NOMO-1 treated with dmso at 0.1 percent for 144 hours (cell line): ENCODE data around the gene SYCP2L.
A peak's percentile ranks its signal among the peaks of the same experiment; 100 is the strongest.
"Not testable (repeated sequence)": the region's sequence is repeated elsewhere in the genome, so short reads cannot be mapped to it uniquely, and the experiment has no call there.

Experiments
- DNase-seq: peaks from one replicate; lab custom pipeline; 2025; ENCODE audit not compliant: unreplicated experiment; lab: John Stamatoyannopoulos, UW

Gene SYCP2L

DNA sequence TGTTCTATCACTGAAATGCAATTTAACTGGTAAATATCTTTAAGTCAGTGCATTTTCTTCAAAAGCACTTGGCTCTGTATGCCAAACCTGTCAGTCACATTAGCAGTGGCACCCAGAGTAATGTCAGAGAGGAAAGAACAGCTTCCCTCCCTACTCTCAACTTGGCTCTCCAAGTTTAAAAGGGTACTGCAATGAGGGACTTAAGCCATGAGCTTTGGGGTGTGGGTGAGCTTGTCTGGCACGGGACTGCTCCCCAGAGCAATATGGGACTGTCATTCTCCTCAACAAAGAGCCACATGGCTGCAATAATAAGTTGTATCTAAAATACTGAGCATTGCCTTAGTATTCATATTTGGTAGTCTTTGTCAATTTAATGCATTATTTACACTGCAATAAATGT, 9.0 kb upstream of the SYCP2L start:
- no peak for DNase-seq

DNA sequence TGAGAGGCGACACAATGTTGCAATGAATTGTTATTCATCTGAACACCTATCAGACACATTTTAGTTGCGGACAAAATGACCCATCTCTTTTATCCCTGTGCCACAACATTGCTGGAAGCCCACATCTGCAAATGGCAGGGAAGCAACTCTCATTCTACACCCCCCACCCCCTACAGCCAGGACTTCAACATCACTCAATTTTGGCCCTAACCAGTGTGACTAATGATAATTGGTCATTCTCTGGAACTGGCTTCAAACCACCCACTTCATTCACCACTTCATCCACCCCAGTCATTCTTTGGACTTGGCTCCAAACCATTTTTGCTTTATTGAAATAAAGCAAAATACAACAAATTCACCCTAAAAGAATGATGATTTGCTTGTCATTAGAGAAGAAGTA, 6.5 kb upstream of the SYCP2L start:
- DNase-seq = no peak

DNA sequence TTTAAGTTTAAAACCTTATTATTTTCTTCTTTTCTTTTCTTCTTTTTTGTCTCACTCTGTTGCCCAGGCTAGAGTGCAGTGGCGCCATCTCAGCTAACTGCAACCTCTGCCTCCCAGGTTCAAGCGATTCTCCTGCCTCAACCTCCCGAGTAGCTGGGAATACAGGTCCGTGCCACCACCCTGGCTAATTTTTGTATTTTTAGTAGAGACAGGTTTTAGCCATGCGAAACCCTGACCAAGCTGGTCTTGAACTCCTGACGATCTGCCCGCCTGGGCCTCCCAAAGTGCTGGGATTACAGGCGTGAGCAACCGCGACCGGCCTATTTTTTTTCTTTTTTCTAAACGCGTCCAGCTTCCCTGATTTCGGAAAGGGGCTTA, 4.6 kb upstream of the SYCP2L start:
- DNase-seq = not testable (repeated sequence)

DNA sequence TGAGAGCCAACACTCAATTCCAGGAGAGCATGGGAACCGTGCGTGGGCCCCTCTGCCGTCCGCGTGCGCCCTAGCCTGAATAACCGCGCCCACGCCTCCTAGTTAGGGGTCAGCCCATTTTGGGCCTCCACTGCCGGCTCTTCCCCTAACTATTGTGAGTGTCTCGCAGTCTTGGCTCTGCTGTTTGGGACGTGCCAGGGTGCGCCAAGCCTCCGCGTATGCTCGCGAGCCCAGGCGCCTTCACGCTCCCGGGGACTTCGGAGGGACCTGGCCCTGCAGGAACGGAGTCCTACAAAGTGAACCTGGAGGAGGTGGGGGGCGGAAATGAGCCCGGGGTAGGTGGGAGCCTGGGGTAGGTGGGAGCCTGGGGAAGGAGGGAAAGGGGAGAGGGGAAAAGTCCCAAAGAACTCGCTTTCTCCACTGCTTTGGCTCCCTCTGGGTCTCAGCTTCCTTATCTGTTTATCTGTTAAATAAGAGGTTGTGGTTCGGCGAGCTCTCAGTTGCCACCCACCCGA, 4.1 kb upstream of the SYCP2L start:
- DNase-seq = no peak

DNA sequence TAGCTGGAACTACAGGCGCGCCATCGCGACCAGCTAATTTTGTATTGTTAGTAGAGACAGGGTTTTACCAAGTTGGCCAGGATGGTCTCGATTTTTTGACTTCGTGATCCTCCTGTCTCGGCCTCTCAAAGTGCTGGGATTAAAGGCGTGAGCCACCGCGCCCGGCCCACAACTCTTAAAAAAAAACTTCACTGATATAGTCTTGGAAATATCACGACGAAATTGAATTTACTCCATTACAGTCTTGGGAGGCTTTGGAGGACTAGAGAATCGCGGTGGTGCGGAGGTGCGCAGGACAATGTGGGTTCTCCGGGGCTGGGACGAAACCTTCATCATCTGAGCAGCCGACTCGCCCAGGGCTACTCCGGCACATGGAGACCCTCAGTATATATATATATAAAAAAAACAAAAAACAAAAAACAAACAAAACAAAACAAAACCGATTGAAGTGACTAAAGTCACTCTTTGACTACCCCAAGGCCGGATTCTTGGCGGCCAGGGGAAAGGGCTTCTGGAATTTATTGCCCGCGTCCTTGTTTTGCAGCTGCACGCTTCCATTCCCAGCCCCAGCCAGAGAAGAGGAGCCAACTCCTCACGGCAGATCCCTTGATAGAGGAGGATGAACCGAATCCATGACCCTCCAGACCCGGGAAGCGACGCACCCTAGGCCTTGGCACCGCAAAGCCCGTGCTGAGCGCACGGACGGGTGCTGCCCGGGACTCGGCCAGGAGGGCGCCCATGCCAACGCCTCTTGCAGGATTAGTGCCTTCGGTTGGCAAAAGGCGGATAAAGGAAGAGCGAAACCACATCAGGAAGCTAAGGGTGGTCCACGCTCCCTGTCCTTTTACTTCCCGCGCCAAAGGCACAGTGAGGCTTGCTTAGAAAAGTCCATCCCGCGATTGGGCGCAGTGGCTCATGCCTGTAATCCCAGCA, 3.3 kb upstream of the SYCP2L start:
- no peak for DNase-seq

DNA sequence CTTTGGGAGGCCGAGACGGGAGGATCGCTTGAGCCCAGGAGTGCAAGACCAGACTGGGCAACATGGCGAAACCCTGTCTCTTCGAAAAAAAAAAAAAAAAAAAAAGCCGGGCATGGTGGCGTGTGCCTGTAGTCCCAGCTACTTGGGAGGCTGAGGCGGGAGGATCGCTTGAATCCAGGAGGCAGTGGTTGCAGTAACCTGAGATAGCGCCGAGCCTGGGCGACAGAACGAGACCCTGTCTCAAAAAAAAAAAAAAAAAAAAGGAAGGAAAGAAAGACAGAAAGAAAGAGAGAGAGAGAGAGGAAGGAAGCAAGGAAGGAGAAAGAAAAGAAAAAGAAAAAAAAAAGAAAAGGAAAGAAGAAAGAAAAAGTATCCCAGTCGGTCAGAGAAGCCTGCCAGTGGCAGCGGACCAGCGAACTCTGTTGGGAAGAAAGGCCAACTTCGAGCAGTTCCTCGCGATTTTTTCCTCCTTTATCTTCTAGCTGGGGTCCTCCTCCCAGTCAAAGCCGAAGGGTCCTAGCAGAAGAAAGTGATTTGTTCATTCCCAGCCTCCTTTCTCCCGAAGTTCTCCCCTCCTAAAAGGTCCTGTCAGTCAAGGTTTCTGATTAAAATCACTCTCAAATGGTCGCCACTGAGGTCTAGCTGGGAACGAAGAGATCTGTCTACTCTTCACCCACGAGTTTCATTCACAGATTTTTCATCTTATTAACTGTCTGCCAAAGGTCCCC, 2.4 kb upstream of the SYCP2L start:
- no peak for DNase-seq

DNA sequence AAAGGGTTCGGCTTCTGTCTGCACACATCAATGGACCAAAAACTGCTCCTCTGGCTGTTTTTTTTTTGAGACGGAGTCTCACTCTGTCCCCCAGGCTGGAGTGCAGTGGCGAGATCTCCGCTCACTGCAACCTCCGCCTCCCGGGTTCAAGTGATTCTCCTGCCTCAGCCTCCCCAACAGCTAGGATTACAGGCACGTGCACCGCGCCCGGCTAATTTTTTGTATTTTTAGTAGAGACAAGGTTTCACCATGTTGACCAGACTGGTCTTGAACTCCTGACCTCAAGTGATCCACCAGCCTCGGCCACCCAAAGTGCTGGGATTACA, 524 bp upstream of the SYCP2L start:
- DNase-seq = not testable (repeated sequence)

DNA sequence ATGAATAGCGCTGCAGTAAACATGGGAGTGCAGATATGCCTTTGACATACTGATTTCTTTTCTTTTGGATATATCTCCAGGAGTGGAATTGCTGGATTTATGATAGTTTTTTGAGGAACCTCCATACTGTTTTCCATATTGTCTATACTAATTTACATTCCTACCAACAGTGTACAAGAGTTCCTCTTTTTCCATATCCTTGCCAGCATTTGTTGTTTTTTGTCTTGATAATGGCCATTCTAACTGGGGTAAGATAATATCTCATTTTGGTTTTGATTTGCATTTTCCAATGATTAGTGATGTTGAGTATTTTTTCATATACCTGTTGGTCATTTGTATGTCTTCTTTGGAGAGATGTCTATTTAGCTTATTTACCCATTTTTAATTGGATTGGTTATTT, 3.3 kb downstream of the SYCP2L start:
- no peak for DNase-seq

DNA sequence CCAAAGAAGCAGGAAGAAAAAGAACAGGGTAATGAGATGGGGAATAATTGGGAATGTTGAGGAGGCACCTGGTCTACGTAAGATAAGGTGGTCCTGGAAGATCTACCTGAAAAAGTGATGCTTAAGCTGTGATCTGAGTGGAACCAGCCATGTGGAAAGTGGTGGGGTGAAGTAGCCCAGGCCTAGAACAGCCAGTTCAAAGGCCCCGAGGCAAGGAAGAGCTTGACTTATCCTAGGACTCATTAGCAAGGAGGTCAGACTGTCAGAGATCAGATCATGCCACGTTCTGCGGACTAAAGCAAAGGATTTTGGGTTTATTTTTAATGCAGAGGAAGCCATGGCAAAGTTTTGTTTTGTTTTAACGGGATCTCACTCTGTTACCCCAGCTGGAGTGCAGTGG, 5.1 kb downstream of the SYCP2L start:
- no peak for DNase-seq

DNA sequence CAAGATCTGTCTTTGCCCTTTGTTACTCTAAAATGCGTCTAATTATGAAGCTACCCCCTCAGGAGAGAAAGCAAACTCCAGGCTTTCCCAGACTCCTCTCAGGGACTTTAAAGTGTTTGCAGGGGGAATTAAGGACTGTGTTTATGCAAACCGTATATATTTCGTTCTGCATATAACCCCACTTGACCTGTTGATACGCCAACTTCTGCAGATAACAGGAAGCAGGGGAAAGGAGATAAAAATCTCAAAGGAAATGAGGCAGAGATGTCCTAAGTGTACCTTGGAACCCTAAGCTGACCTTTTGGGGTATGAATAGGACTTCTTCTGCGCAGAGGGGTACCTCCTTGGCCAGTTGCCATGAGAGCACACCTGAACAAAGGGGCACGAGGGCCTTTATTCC, 8.1 kb downstream of the SYCP2L start:
- no peak for DNase-seq

DNA sequence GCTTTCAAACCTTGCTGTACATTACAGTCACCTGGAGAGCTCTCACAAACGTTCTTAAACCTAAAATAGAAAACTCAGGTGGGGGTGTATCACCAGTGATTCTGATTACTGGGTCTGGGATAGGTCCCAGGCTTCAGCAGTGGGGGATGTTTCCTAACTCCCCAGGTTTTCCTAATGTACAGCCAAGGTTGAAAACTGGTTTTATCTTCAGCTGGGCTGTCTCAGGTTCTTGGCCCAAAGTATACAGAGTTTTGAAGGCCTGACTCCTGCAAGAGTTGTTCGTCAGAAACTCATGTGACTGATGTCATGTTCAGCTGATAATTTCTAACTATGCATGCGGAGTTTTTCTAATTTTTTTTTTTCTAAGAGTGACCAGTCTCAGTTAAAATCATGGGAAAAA, 9.8 kb downstream of the SYCP2L start:
- DNase-seq = no peak

DNA sequence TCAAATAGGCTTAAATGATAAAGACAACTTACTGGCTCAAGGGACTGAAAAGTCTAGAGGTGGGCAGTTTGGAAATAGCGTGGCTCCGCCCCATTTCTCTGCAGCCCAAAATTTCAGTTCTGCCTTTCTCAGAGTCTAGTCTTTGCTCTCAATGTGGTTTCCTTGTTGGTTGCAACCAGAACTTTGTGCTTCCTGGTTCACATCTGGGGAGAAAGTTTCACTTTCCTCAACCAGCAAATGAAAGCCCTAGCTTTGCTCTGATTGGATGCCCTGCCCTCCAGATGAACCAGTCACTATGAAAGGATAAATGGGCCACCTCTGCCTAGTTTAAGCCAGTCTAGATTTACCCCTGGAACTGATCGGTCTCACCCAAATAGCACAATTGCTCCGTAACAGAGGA, 14.9 kb downstream of the SYCP2L start:
- peak; percentile 93 for DNase-seq

DNA sequence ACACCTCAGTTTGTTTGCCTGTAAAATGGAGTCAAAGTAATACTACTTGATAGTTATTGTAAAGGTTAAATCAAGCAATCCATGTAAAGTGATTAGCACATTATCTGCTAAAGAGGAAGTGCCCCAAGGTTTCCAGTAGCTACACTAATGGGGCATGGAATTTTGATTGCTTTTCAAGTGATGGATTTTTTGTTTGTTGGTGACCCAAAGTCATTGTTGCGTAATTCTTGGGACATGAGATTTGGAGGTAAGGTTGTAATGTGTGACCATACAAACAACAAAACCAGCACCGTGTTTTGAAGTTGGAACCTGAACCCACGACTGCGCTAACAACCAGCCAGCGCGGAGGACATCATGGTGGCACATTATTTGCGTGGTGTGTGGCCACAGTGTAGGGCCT, 17.2 kb downstream of the SYCP2L start:
- DNase-seq = no peak

DNA sequence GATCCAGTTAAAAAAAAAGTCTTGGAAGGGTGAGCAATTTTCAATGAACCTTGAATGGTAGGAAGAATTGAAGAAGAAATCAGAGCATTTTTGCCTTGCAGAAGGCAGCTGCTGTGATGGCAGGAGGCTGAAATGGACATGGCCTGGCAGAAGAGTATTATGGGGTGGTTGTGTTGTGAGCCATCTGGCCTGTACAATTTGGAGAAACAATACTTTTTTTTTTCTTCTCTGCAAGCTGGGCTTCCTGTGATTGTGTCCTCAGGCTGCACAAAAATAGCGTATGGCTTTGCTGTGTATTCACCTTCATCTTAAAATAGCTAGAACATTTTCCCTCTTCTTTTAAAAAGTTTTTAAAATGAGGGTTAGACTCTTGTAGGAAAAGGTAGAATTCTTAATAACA, 21.4 kb downstream of the SYCP2L start:
- DNase-seq = no peak

DNA sequence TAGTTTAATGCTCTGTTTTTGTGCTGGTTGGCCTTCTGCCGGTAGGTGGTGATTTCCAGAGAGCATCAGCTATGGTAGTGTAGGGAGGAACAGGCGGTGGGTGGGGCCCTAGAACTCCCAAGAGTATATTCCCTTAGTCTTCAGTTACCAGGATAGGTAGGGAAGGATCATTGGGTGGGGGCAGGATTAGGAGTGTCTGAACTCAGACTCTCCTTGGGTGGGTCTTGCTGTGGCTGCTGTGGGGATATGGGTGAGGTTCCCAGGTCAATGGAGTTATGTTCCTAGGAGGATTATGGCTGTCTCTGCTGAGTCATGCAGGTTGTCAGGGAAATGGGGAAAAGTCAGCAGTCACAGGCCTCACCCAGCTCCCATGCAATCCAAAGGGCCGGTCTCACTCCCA, 32.7 kb downstream of the SYCP2L start:
- not testable (repeated sequence) for DNase-seq

DNA sequence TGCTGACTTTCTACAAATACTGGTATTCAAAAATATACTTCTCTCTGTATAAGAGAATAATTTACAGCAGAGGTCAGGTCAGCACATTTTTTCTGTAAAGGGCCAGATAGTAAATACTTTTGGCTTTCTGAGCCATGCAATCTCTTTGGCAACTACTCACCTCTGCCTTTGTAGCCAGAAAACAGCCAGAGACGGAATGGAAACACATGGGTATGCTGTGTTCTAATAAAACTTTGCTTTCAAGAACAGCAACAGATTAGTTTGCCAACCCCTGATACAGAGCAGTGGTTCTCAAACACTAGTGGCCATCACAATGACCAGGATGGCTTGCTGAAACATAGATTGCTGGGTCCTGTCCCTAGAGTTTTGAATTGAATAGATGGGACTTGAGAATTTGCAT, 46.3 kb downstream of the SYCP2L start:
- DNase-seq = no peak

DNA sequence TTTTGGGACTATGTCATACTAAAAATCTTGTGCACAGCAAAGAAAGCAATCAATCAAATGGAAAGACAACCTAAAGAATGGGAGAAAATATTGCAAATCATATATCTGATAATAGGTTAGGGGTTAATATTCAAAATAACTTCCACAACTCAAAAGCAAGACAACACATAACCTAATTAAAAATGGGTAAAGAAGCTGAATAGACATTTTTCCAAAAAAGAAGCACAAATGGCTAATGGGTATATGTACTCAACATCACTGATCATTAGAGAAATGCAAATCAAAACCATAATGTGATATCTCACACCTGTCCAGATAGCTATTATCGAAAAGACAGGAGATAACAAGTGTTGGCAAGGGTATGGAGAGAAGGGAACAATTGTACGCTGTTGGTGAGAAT, 53.0 kb downstream of the SYCP2L start:
- DNase-seq = no peak

DNA sequence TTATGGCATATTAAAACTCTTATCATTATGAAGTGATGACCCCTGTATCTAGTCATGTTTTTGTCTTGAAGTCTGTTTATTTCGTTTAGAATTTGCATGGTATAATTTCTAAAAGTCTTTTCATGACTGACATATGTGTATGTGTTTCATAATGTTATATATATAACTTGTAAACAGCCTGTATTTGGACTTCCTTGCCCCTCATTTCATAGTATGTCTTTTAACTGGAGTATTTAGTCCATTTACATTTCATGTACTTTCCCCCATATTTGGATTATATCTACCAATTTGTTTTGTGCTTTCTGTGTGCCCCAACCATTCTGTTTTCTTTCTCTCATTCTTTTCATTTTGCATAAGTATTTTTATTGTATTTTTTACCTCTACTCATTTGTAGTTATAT, 59.0 kb downstream of the SYCP2L start:
- no peak for DNase-seq

DNA sequence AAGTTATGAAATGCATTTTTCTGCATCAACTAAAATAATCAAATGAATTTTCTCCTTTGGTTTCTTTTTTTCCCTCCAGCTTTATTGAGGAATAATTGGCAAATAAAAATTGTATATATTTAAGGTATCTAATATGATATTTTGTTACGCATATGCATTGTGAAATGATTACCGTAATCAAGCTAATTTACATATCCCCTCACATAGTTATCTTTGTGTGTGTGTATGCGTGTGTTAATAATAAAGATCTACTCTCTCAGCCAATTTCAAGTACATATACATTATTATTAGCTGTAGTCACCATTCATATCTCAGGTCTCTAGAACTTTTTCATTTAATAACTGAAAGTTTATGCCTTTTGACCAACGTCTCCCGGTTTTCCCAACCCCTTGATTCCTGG, 61.1 kb downstream of the SYCP2L start:
- DNase-seq = no peak

DNA sequence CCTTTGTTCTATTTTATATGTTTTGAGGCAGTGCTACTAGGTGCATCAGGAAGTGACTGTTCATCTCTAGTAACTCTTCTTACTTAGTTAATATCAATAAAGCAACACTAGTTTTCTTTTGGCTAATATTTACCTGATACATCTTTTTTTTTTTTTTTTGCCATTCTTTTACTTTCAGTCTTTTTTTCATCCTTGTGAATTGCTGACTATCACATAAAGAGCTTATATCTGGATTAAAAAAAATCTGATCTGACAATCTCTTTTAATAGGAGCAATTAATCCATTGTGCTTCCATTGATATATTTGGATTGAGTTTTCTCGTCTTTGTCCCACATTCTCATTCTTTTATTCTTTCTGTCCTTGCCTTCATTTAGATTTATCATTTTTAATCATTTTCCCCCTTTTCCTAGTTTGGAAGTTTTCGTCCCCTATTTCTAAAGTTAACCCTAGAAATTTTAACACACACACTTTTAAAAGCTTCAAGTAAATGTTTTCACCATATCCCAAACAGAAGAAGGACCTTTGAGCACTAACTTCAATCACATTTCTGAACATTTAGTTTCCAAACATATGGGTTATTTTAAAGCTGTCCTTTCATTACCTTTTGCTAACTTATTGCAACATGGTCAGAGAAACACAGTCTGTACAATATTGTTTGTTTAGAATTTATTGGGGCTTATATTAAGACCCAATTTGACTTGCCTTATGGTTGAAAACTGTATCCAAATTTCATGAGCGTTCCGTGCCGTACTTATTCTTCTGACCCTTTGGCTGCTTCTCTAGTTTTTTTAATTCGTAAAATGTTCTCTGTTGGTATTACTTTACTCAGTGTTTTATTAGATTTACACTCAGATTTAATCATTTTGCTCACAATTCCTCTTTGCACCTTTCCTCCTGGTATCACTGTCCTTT, 63.0 kb downstream of the SYCP2L start:
- no peak for DNase-seq

DNA sequence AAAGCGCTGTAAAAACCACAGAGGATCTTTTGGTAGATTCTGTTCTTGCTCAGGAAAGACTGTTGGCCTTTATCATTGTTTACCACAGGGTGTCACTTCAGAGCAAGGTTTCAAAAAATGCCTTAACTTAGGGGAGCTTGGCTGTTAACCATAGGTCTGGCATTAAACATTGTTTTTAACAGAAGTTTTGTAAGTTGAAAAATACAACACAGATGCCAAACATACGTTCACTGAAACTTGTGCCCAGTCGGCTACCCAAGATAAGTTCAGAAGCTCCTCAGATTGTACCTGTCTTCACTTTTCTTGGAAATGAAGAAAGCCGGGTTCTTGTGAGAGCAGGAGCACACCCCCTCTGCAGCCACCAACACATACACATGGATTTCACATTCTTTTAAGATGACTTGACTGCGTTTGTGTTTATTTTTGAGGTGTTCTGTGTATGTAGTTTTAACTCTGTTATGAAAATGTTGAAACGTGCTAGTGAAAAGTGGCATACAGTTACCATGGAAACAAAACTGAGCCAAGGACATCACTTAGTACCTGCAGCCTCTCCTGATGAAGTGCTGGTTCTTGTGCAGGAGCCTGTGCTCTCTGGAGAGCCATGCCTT, 64.9 kb downstream of the SYCP2L start:
- DNase-seq = no peak
